ENCODE data around the gene FDXR. TPM values are rescaled to one million over a fixed set of nuclear protein-coding genes. Genes with fewer than 3 reads are reported as not detected.

Gene FDXR
- total and polyA plus RNA-seq, 9 of the 15 experiments (the other 6 are each of a cell fraction or from before 2014, with no cell fraction given), result 0.89 to 70.7 (median 30.9) TPM

DNA sequence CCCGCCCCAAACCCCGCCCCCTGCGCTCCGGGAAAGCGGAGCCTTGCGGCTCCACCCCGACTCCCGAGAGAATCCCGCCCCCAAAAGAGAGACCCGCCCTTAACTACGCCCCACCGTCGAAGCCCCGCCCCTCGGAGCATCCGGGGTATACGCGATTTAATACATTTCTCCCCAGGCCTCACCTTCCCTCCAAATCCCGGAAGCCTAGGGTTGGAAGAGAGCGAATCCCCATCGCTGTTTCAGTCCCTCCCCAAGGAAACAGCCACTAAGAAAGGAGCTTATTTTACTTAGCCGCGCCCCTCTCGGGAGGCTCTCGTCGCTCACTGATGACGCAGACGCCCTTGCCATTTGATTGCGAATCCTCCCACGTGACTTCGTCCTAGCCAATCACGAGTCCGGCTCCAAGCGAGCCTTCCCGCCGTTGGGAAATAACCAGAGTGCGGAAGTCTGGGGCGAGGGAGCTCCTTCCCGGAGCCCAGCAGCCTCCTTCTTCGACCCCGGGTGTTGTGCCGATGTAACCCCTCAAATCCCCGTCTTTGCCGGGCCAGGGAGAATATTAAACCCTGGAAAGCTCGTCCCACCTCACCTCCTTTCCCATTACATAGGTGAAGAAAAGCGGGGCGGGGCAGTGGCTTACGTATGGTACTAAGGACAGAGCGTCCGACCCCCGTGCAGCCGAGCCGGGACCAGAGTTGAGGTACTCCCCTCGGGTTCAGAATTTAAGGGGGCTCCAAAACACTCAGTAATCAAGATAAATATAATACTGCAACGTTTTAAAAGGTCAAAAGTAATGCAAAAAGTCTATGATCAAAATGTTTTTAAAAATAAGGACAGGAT is 461 bp upstream of the FDXR start (continued):
- TF ChIP-seq, protein P1, sequence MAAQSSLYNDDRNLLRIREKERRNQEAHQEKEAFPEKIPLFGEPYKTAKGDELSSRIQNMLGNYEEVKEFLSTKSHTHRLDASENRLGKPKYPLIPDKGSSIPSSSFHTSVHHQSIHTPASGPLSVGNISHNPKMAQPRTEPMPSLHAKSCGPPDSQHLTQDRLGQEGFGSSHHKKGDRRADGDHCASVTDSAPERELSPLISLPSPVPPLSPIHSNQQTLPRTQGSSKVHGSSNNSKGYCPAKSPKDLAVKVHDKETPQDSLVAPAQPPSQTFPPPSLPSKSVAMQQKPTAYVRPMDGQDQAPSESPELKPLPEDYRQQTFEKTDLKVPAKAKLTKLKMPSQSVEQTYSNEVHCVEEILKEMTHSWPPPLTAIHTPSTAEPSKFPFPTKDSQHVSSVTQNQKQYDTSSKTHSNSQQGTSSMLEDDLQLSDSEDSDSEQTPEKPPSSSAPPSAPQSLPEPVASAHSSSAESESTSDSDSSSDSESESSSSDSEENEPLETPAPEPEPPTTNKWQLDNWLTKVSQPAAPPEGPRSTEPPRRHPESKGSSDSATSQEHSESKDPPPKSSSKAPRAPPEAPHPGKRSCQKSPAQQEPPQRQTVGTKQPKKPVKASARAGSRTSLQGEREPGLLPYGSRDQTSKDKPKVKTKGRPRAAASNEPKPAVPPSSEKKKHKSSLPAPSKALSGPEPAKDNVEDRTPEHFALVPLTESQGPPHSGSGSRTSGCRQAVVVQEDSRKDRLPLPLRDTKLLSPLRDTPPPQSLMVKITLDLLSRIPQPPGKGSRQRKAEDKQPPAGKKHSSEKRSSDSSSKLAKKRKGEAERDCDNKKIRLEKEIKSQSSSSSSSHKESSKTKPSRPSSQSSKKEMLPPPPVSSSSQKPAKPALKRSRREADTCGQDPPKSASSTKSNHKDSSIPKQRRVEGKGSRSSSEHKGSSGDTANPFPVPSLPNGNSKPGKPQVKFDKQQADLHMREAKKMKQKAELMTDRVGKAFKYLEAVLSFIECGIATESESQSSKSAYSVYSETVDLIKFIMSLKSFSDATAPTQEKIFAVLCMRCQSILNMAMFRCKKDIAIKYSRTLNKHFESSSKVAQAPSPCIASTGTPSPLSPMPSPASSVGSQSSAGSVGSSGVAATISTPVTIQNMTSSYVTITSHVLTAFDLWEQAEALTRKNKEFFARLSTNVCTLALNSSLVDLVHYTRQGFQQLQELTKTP (IDR thresholded peaks at IDR 0.05; ENCODE audit: low read depth in 1 of 2, partially characterized antibody in 2 of 2), result peak in 1 of 2 experiments; percentile 72
- TF ChIP-seq ZNF584 (CRISPR knock-in tag; IDR thresholded peaks at IDR 0.05; ENCODE audit: low read depth) (no peak), STAG1 (CRISPR knock-in tag; IDR thresholded peaks at IDR 0.05; ENCODE audit: borderline replicate concordance) (no peak)
